ENCODE data around the gene CDC42BPG. TPM values are rescaled to one million over a fixed set of nuclear protein-coding genes. Genes with fewer than 3 reads are reported as not detected.

Gene CDC42BPG
- total and polyA plus RNA-seq, 9 of the 15 experiments (the other 6 are each of a cell fraction or from before 2014, with no cell fraction given), result 0.04 to 8.8 (median 2.1) TPM

GRCh38 chr11:64846998-64847666, 2.7 kb upstream of the CDC42BPG start (continued):
- TF ChIP-seq ZBTB40 (IDR thresholded peaks at IDR 0.05), result no peak
- TF ChIP-seq ZBTB40 (CRISPR knock-in tag; IDR thresholded peaks at IDR 0.05), result 0 out of 2 replicates have a peak, but pooled peaks have one; percentile 14
- TF ChIP-seq TCF15 (CRISPR knock-in tag; IDR thresholded peaks at IDR 0.05), result no peak
- no peak for TF ChIP-seq KDM5B (IDR thresholded peaks at IDR 0.05; ENCODE audit: insufficient replicate concordance, low read depth, low read length)
- peak; percentile 87 for TF ChIP-seq TFAP4 (CRISPR knock-in tag; IDR thresholded peaks at IDR 0.05; ENCODE audit: borderline replicate concordance)
- TF ChIP-seq ETV1 (tag; conservative IDR thresholded peaks at IDR 0.05; ENCODE audit: low read depth), result peak; percentile 64
- TF ChIP-seq ZNF586 (CRISPR knock-in tag; conservative IDR thresholded peaks at IDR 0.05), result no peak
- no peak for TF ChIP-seq ZNF212 (CRISPR knock-in tag; IDR thresholded peaks at IDR 0.05)
- TF ChIP-seq MTA1 (IDR thresholded peaks at IDR 0.05; ENCODE audit: borderline replicate concordance), result peak; percentile 40; the same call in 1 of the 2 replicates
- peak; percentile 78; the same call in 1 of the 2 replicates for TF ChIP-seq CBX1 (IDR thresholded peaks at IDR 0.05; ENCODE audit: low read depth)
- TF ChIP-seq GATAD2A (IDR thresholded peaks at IDR 0.05), result no peak
- TF ChIP-seq RAD21 (CRISPR knock-in tag; conservative IDR thresholded peaks at IDR 0.05 in 1 of 2, IDR thresholded peaks at IDR 0.05 in 1 of 2), result peak; percentile 98 to 99
- 0 out of 2 replicates have a peak, but pooled peaks have one; percentile 51 for TF ChIP-seq MECOM (CRISPR knock-in tag; IDR thresholded peaks at IDR 0.05)
- peak; percentile 40 for TF ChIP-seq CTCFL (IDR thresholded peaks at IDR 0.05; ENCODE audit: borderline replicate concordance, insufficient read depth, low read depth, low read length, poor library complexity, severe bottlenecking)

Data from K562 (cell line).